HG02981 (cell line): Measurements from ENCODE around the gene UBR2.

Experiments
- ATAC-seq: cut with Tn5 transposase; IDR thresholded peaks from one replicate; pipeline ENCODE4 v1.9.1; 2021; ENCODE audit warnings: mild to moderate bottlenecking, moderate library complexity; ENCODE audit not compliant: unreplicated experiment

Gene UBR2

GRCh38 chr6:42563697-42564505, at the start of gene UBR2:
UBR2 (plus strand) TSS chr6:42564029; CDS start chr6:42564320, 291 bp downstream.
- ATAC-seq: peak; percentile 89

GRCh38 chr6:42514745-42515144, 49.1 kb upstream of the UBR2 start:
- no peak for ATAC-seq

GRCh38 chr6:42519779-42520178, 44.0 kb upstream of the UBR2 start:
- no peak for ATAC-seq

DNA sequence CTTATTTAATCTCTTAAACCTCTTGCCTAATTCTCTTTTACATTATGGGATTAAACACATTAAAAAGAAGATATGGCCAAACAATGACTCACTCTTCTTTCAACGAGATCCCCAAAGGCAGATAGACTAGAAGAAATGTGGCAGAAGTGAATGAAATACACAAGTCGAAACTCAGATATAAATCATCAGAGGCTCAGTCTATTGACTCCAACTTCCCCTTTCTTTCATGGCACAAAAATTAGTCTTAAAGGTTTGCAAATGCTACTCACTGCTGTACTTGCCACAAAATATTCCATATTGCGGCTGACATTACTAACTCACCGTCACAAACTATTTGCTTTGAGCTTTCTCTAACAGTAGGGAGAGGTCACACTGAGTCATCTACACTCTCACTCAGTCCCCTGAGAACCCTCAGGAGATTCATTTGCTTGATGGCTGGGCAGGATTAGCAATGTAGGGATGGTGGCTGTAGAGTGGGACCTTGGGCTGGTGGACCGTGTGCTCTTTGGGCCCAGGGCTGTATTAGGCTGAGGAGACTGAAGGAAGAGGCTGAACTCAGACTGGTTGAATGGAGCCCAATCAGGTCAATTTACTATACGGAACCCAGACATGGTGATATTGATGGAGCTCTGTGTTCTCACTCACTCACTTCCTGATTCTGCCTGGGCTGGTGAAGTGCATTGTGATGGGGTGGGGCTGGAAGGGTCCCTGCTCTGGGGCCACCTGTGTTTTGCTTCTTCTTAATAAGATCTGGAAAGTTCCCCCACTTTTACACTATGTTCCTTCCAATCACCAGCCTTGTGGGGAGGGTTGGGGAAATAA, 42.8 kb upstream of the UBR2 start:
- ATAC-seq: peak; percentile 74

DNA sequence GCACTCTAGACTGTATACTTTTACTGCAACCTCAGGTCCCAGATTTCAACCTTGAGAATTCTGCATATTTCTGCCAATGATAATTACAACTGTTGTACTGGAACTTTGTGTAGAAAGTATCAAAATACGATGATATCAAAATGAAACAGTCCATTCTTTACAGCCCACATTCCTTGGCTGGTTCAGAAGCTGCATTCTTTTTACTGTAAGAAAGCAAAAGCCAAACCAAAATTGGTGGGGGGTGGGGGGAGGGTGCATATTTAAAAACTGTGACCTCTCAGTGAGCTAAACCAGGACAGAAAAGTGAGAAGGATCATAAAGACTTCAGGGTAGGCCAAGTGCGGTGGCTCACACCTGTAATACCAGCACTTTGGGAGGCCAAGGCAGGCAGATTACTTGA, 41.8 kb upstream of the UBR2 start:
- ATAC-seq: no peak

GRCh38 chr6:42522942-42523814, 40.7 kb upstream of the UBR2 start:
- no peak for ATAC-seq

- no peak for ATAC-seq
Observed at GRCh38 chr6:42525206-42525605, 38.6 kb upstream of the UBR2 start.

GRCh38 chr6:42526616-42527015, 37.2 kb upstream of the UBR2 start:
- no peak for ATAC-seq

DNA sequence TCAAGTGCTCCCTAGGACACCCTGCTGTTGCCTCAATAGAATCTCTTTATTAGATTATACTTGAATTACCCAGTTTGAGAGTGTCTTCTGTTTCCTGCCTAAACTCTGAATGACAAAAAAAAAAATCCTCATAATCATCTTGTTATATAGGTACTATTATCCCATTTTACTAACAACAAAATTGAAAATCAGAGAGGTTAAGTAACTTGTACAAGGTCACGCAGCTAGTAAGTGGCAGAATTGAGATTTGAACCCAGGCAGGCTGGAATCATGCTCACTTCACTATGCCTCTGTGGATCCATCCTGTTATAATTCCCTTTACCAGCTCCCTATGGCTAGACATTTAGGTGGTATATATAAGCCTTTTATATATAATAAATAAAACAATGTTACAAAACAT, 36.6 kb upstream of the UBR2 start:
- ATAC-seq: no peak

- no peak for ATAC-seq
Observed at GRCh38 chr6:42530296-42530695, 33.5 kb upstream of the UBR2 start.

GRCh38 chr6:42530751-42531150, 33.1 kb upstream of the UBR2 start:
- no peak for ATAC-seq

DNA sequence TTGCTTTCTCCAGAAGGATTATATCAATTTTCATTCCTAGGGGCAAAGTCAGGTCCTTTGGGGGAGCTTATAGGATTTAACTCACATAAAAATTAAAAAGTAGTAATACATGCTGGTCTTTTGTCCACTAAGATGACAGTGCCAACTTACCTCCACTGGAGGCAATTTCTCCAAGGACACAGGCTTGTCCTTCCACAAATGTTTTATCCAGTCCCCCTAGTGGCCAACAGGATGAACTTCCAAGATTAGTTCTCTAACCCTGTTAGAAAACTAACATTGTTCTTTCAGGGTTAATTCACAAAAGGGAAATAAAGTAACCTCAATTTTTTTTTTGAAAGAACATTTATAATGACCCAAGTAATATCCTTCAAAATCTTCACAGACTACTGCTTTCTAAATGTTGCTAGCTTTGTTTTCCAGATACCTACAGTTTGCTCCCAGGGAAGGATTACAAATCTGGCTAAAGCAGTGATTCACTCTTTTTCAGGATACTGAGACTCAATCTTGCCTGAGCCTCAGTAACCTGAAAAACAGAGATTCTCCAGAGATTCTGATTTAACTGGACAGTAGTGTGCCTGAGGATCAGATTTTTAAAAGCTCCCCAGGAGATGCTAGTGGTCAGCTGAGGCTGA, 31.7 kb upstream of the UBR2 start:
- ATAC-seq: no peak

- no peak for ATAC-seq
Observed at GRCh38 chr6:42533794-42534193, 30.0 kb upstream of the UBR2 start.

DNA sequence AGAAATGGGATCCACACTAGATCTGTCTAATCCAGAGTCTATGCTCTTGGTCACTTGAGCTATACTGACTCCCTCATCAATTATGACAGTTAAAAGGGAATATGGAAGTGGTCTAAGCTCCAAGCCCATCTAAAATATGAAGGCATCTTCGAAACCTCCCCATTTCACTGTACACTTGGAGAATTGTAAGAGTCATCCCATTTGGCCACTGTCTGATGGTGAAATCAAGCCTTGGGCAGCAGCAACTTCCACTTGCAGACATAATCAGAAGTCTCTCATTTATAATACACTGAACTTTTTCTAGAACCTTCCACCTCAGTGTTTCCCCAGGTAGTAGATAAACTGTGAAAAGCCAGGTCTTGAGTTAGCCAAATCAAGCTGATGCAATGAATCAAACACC, 26.3 kb upstream of the UBR2 start:
- no peak for ATAC-seq

DNA sequence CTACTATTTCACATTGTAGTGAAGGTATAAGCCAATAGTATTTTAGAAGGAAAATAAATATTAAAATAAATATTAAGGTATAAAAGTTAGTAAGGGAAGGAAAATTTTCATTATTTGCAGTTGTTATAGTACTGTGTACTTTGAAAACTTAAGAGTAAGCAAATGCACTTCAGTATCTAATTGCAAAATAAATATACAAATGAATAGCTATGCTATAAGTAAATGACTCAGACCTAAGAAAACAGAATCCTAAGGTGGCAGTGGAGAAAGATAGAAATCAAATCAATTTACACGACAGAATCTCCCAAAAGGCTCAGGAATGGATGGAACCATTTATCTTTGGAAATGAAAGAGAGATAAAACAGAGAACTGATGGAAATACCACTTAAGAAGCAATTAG, 24.7 kb upstream of the UBR2 start:
- no peak for ATAC-seq

- ATAC-seq: no peak
Observed at GRCh38 chr6:42545226-42545773, 18.5 kb upstream of the UBR2 start.

DNA sequence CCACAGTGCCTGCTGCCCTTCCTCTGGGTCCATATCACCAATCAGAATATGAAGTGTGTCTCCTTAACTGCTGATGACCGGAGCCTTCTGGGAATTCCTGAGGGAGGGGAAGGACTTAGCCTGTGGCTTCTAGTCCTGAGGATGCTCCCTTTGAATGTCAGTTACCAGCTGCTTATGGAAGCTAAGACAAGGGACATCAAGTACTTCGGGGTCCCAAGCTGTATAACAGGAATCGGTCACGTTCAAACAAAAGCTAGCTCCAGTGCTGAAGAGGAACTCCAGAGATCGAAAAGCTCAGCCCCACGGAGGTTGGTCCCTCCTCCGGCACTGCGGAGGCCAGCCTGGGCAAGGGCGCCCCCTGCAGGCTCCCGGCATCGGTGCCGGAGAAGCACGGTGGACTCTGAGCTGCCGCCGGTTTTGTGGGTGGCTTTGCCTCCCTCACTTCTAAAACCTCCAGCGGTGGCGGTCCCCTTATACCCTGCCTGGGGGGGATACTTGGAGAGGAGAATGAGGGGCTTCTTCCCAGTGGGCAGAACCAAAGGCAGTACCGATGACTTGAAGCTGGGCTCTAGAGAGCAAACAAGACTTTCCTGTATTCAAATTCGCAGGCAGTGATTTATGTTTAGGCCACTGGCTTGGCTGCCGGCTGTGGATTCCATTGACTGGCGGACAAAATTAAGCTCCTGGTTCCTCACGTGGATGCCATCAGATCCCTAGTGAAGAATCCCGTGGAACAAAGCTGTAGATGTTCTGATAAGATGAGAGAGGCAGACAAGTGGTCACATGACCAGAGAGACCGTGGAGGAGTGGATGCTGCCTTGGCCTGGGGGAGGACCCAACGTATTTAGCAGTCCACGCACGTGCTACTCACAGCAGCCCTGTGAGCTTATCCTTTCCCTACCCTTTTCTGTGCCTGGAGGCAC, 16.2 kb upstream of the UBR2 start:
- ATAC-seq: peak; percentile 78

DNA sequence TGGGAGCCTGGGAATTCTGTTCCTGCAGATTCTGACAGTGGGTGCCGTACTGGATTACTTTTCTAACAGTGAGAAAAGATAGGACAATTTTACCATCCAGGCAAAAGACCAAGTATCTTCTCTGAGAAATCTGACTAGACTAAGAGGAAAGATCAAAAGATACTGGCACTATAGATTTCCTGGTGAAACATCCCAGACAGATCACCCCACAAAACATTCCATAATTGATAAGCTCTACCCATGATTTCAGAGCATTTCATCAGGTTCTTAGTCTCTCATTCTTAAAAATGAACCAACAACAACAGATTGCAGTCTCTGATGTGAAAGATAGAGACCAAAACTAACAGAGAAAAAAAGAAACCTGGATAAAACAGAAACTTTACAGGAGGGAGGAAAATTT, 13.6 kb upstream of the UBR2 start:
- no peak for ATAC-seq

- no peak for ATAC-seq
Observed at GRCh38 chr6:42551217-42551616, 12.6 kb upstream of the UBR2 start.
